Neuronal stem cell (in vitro differentiated cells): Measurements from ENCODE around the gene HOXC12. TPM values are rescaled to one million over a fixed set of nuclear protein-coding genes. Genes with fewer than 3 reads are reported as not detected.

ENCODE experiments used
- DNase-seq: peaks from one replicate; pipeline ENCODE4 v3.0.0-alpha.2; 2013; ENCODE audit warnings: low spot score
- H2AFZ ChIP-seq: one replicate; pipeline ENCODE4 v1.6.1; 2013; ENCODE audit warnings: mild to moderate bottlenecking, low read length, inconsistent platforms
- H2AK5ac ChIP-seq: 2 replicates; pipeline ENCODE4 v1.6.1; 2013; ENCODE audit warnings: low read depth, mild to moderate bottlenecking, inconsistent platforms, low read length, moderate library complexity, mixed read lengths
- H2BK120ac ChIP-seq: 2 replicates; pipeline ENCODE4 v1.6.1; 2013; ENCODE audit warnings: low read depth, mild to moderate bottlenecking, inconsistent platforms, low read length, moderate library complexity, mixed read lengths
- H2BK12ac ChIP-seq: one replicate; pipeline ENCODE4 v1.6.1; 2013; ENCODE audit warnings: low read length, inconsistent platforms
- H2BK15ac ChIP-seq: 2 replicates; pipeline ENCODE4 v1.6.1; 2013; ENCODE audit warnings: mild to moderate bottlenecking, low read length, inconsistent platforms, mixed read lengths
- H2BK5ac ChIP-seq: one replicate; pipeline ENCODE4 v1.6.1; 2013; ENCODE audit warnings: inconsistent platforms, mild to moderate bottlenecking, low read length, moderate library complexity
- H3K14ac ChIP-seq: one replicate; pipeline ENCODE4 v1.6.1; 2013; ENCODE audit warnings: low read length, inconsistent platforms
- H3K18ac ChIP-seq: 2 replicates; pipeline ENCODE4 v1.6.1; 2013; ENCODE audit warnings: low read length, inconsistent platforms
- H3K23ac ChIP-seq: 2 replicates; pipeline ENCODE4 v1.6.1; 2013; ENCODE audit warnings: low read depth, mild to moderate bottlenecking, mixed read lengths, low read length, inconsistent platforms; ENCODE audit not compliant: poor library complexity
- H3K27ac ChIP-seq: replicated peaks from 3 replicates; pipeline ENCODE4 v1.5.1; 2013; ENCODE audit warnings: low read length, inconsistent platforms
- H3K27me3 ChIP-seq, 3 experiments: 2 replicates each; pipeline ENCODE4 v1.6.1; 2013; ENCODE audit warnings: low read length in 3 of 3, mild to moderate bottlenecking in 2 of 3, inconsistent platforms in 1 of 3, low read depth in 1 of 3, mixed read lengths in 1 of 3, moderate library complexity in 1 of 3; ENCODE audit not compliant: control insufficient read depth in 3 of 3, insufficient read depth in 3 of 3
- H3K36me3 ChIP-seq, 2 donors: replicated peaks in 1 of 2; 2 replicates each; pipeline ENCODE4 v1.6.1; 2013; ENCODE audit warnings: low read length in 2 of 2; ENCODE audit not compliant: control insufficient read depth in 2 of 2, insufficient read depth in 2 of 2
- H3K4ac ChIP-seq: 2 replicates; pipeline ENCODE4 v1.6.1; 2013; ENCODE audit warnings: inconsistent platforms, mild to moderate bottlenecking, low read length, moderate library complexity
- H3K4me1 ChIP-seq, 2 donors: 1 replicate in 1 of 2; 2 replicates in 1 of 2; pipeline ENCODE4 v1.6.1; 2013; ENCODE audit warnings: low read length in 2 of 2, low read depth in 1 of 2; ENCODE audit not compliant: control insufficient read depth in 2 of 2, insufficient read depth in 1 of 2
- H3K4me2 ChIP-seq: one replicate; pipeline ENCODE4 v1.6.1; 2013; ENCODE audit warnings: mild to moderate bottlenecking, low read length, inconsistent platforms; ENCODE audit not compliant: insufficient read depth, poor library complexity, severe bottlenecking
- H3K4me3 ChIP-seq, 2 donors: 2 replicates each; pipeline ENCODE4 v1.5.1; 2013; ENCODE audit warnings: low read length in 2 of 2, mild to moderate bottlenecking in 2 of 2, inconsistent platforms in 1 of 2, moderate library complexity in 1 of 2
- H3K79me1 ChIP-seq: one replicate; pipeline ENCODE4 v1.6.1; 2013; ENCODE audit warnings: low read depth, mild to moderate bottlenecking, inconsistent platforms, low read length, moderate library complexity
- H3K9ac ChIP-seq: one replicate; pipeline ENCODE4 v1.6.1; 2013; ENCODE audit warnings: mild to moderate bottlenecking, low read depth, low read length, inconsistent platforms; ENCODE audit not compliant: poor library complexity
- H3K9me3 ChIP-seq, 2 donors: replicated peaks in 1 of 2; 2 replicates each; pipeline versions ENCODE3 to v1.6.1; 2013; ENCODE audit warnings: low read length in 2 of 2, mild to moderate bottlenecking in 2 of 2, inconsistent platforms in 1 of 2, low read depth in 1 of 2, mixed read lengths in 1 of 2, moderate library complexity in 1 of 2; ENCODE audit not compliant: control insufficient read depth in 2 of 2, insufficient read depth in 1 of 2
- H4K8ac ChIP-seq: one replicate; pipeline ENCODE4 v1.6.1; 2013; ENCODE audit warnings: low read depth, mild to moderate bottlenecking, inconsistent platforms, low read length, moderate library complexity
- H4K91ac ChIP-seq: one replicate; pipeline ENCODE4 v1.6.1; 2013; ENCODE audit warnings: low read length, low read depth, mild to moderate bottlenecking, inconsistent platforms; ENCODE audit not compliant: poor library complexity
- WGBS, 2 donors: extraction: QIAGEN DNeasy Blood & Tissue Kit; methylation state at CpG; one replicate each; pipeline ENCODE4 v1.1.7; 2013; ENCODE audit warnings: missing lambda C conversion rate in 2 of 2, mixed read lengths in 1 of 2; ENCODE audit not compliant: insufficient read length in 2 of 2, insufficient replicate concordance in 1 of 2; ENCODE audit errors: extremely low coverage in 2 of 2; 5-methylcytosine and 5-hydroxymethylcytosine counted together
- polyA plus RNA-seq, 2 experiments: library from polyadenylated mRNA; stranded (reverse); fragments of 200-250 nt; gene quantifications; one replicate each; pipeline ENCODE4 v1.2.3, GENCODE V29; 2013

Gene HOXC12
- polyA plus RNA-seq (2013, experiment 1 of 2) = not detected
- polyA plus RNA-seq (2013, experiment 2 of 2) = not detected

GRCh38 chr12:53954694-53955035, at the start of gene HOXC12:
HOXC12 (plus strand) TSS chr12:53954903; CDS start chr12:53954930, 27 bp downstream.
- Histone ChIP-seq H3K36me3 (no peaks in the 10 kb centered on the region), H2BK5ac (no peak within 1 kb of the TSS), H3K4me1 (no peaks in the 10 kb centered on the region), H4K8ac (no peak within 1 kb of the TSS), H2BK120ac (no peak within 1 kb of the TSS), H3K4ac (no peak within 1 kb of the TSS), H3K18ac (no peak within 1 kb of the TSS), H2BK15ac (no peak within 1 kb of the TSS), H3K4me2 (no peak within 1 kb of the TSS), H3K4me3 (peak within 1 kb of the TSS in 1 of 2 donors; percentile 5), H3K27me3 (peaks cover 89 to 100% (median 98%) of the 10 kb centered on the region in 3 experiments), H3K9ac (no peak within 1 kb of the TSS), H2AFZ (peak within 1 kb of the TSS; percentile 22), H4K91ac (no peak within 1 kb of the TSS), H2AK5ac (no peak within 1 kb of the TSS), H3K14ac (no peak within 1 kb of the TSS), H3K79me1 (peaks cover 3% of the 10 kb centered on the region), H2BK12ac (no peak within 1 kb of the TSS), H3K23ac (peak within 1 kb of the TSS; percentile 98), H3K9me3 (peaks cover 0 to 16% of the 10 kb centered on the region in 2 donors), H3K27ac (no peak within 1 kb of the TSS)
- DNase-seq = no peak
- no CpG with 5 or more reads among the region's 20 CpGs for WGBS, 2 donors

- H3K4me2 ChIP-seq = no peak overlapping the region
- no peak for DNase-seq
- no CpG with 5 or more reads among the region's 3 CpGs for WGBS, 2 donors
- H3K36me3 ChIP-seq = no peaks in the 10 kb centered on the region
- no peak overlapping the region for H2BK15ac ChIP-seq
- H4K91ac ChIP-seq = no peak overlapping the region
- no peak overlapping the region for H2AFZ ChIP-seq
- H3K4ac ChIP-seq = no peak overlapping the region
- H3K18ac ChIP-seq = no peak overlapping the region
- H3K14ac ChIP-seq = no peak overlapping the region
- no peak overlapping the region for H3K4me3 ChIP-seq
- H3K4me1 ChIP-seq = no peaks in the 10 kb centered on the region
- peaks cover 0 to 14% (median 6%) of the 10 kb centered on the region in 3 experiments for H3K27me3 ChIP-seq
- no peak overlapping the region for H2BK120ac ChIP-seq
- H2BK5ac ChIP-seq = no peak overlapping the region
- no peaks in the 10 kb centered on the region for H3K79me1 ChIP-seq
- no peak overlapping the region for H2AK5ac ChIP-seq
- no peak overlapping the region for H4K8ac ChIP-seq
- no peak overlapping the region for H3K23ac ChIP-seq
- H2BK12ac ChIP-seq = no peak overlapping the region
- no peak overlapping the region for H3K9ac ChIP-seq
- H3K9me3 ChIP-seq = no peaks in the 10 kb centered on the region
- H3K27ac ChIP-seq = no peak overlapping the region
These were observed 47.6 kb upstream of the HOXC12 start for GRCh38 chr12:53907103-53907502.

GRCh38 chr12:53916788-53917655, 37.7 kb upstream of the HOXC12 start:
- no peak overlapping the region for H4K8ac ChIP-seq
- no peaks in the 10 kb centered on the region for H3K36me3 ChIP-seq
- no peaks in the 10 kb centered on the region for H3K4me1 ChIP-seq
- H2BK5ac ChIP-seq = no peak overlapping the region
- WGBS, 2 donors = no CpG with 5 or more reads among the region's 5 CpGs
- no peak overlapping the region for H3K23ac ChIP-seq
- H3K9me3 ChIP-seq = no peaks in the 10 kb centered on the region
- no peak overlapping the region for H2BK12ac ChIP-seq
- no peak overlapping the region for H3K4me3 ChIP-seq
- H2BK15ac ChIP-seq = no peak overlapping the region
- H3K9ac ChIP-seq = no peak overlapping the region
- H3K27ac ChIP-seq = no peak overlapping the region
- H3K27me3 ChIP-seq = peaks cover 0 to 20% (median 11%) of the 10 kb centered on the region in 3 experiments
- H2BK120ac ChIP-seq = no peak overlapping the region
- no peak overlapping the region for H2AFZ ChIP-seq
- DNase-seq = no peak
- no peak overlapping the region for H3K4ac ChIP-seq
- no peak overlapping the region for H3K14ac ChIP-seq
- no peak overlapping the region for H4K91ac ChIP-seq
- H3K4me2 ChIP-seq = no peak overlapping the region
- H2AK5ac ChIP-seq = no peak overlapping the region
- H3K79me1 ChIP-seq = no peaks in the 10 kb centered on the region
- no peak overlapping the region for H3K18ac ChIP-seq

- H2BK12ac ChIP-seq = no peak overlapping the region
- no peak overlapping the region for H3K23ac ChIP-seq
- no peak overlapping the region for H3K27ac ChIP-seq
- peaks cover 0 to 4% of the 10 kb centered on the region in 2 donors for H3K9me3 ChIP-seq
- H3K9ac ChIP-seq = no peak overlapping the region
- H3K4ac ChIP-seq = no peak overlapping the region
- H3K4me3 ChIP-seq = no peak overlapping the region
- no peak for DNase-seq
- no peak overlapping the region for H4K8ac ChIP-seq
- no peak overlapping the region for H2BK120ac ChIP-seq
- no peak overlapping the region for H2AFZ ChIP-seq
- H3K18ac ChIP-seq = no peak overlapping the region
- H2BK15ac ChIP-seq = no peak overlapping the region
- no peak overlapping the region for H2BK5ac ChIP-seq
- H3K4me2 ChIP-seq = no peak overlapping the region
- no CpG with 5 or more reads among the region's 2 CpGs for WGBS, 2 donors
- no peaks in the 10 kb centered on the region for H3K79me1 ChIP-seq
- peaks cover 21 to 81% (median 72%) of the 10 kb centered on the region in 3 experiments for H3K27me3 ChIP-seq
- no peak overlapping the region for H3K14ac ChIP-seq
- no peak overlapping the region for H2AK5ac ChIP-seq
- no peak overlapping the region for H4K91ac ChIP-seq
- no peaks in the 10 kb centered on the region for H3K4me1 ChIP-seq
- H3K36me3 ChIP-seq = no peaks in the 10 kb centered on the region
These were observed 29.9 kb upstream of the HOXC12 start for GRCh38 chr12:53924521-53925405.
